ENCODE data around the gene ZDHHC1. TPM values are rescaled to one million over a fixed set of nuclear protein-coding genes. Genes with fewer than 3 reads are reported as not detected.
"Not testable (repeated sequence)": the region's sequence is repeated elsewhere in the genome, so short reads cannot be mapped to it uniquely, and the experiment has no call there.

Gene ZDHHC1
- total RNA-seq, 2 donors from 2014 or later: 8.4 to 10.6 TPM

- H3K9me3 ChIP-seq (ENCODE audit: control insufficient read depth, low read length): no peaks in the 10 kb centered on the region
- 89 to 95% methylated on average over 2 to 3 of the region's 3 CpGs for WGBS, 2 experiments (ENCODE audit: insufficient coverage in 1 of 2, insufficient read length in 1 of 2)
Measured at GRCh38 chr16:67361038-67361437, 55.2 kb downstream of the ZDHHC1 start.

GRCh38 chr16:67359540-67360269 lies 56.6 kb downstream of the ZDHHC1 start:
- not testable (repeated sequence) for H3K27ac Mint-ChIP-seq; H3K9ac ChIP-seq (ENCODE audit: extremely low read depth, low read length, poor library complexity, severe bottlenecking); H3K9me3 ChIP-seq (ENCODE audit: control insufficient read depth, low read length); H3K4me3 ChIP-seq (ENCODE audit: low read length); H3K27me3 Mint-ChIP-seq (ENCODE audit: insufficient read depth); H3K36me3 ChIP-seq (ENCODE audit: control insufficient read depth, insufficient read depth, low read length); H3K9me3 Mint-ChIP-seq; H3K36me3 Mint-ChIP-seq (ENCODE audit: low read depth); H3K27ac ChIP-seq (ENCODE audit: low read depth, low read length); DNase-seq; H3K27me3 ChIP-seq (ENCODE audit: control insufficient read depth, insufficient read depth, low read length, poor library complexity, severe bottlenecking); H3K4me3 Mint-ChIP-seq
- peaks cover 12% of the 10 kb centered on the region for H3K4me1 ChIP-seq (ENCODE audit: control insufficient read depth, insufficient read depth, low read length)
- WGBS, 2 experiments (ENCODE audit: insufficient coverage in 1 of 2, insufficient read length in 1 of 2): 89 to 92% methylated on average over 8 of the region's 8 CpGs
- peaks cover 19% of the 10 kb centered on the region for H3K4me1 Mint-ChIP-seq

More at GRCh38 chr16:67361038-67361437, 55.2 kb downstream of the ZDHHC1 start:
- Histone ChIP-seq H3K27ac (ENCODE audit: low read depth, low read length) (no peak overlapping the region), H3K27me3 (ENCODE audit: control insufficient read depth, insufficient read depth, low read length, poor library complexity, severe bottlenecking) (no peaks in the 10 kb centered on the region), H3K9ac (ENCODE audit: extremely low read depth, low read length, poor library complexity, severe bottlenecking) (no peak overlapping the region), H3K4me1 (ENCODE audit: control insufficient read depth, insufficient read depth, low read length) (peaks cover 12% of the 10 kb centered on the region), H3K36me3 (ENCODE audit: control insufficient read depth, insufficient read depth, low read length) (no peaks in the 10 kb centered on the region), H3K4me3 (ENCODE audit: low read length) (no peak overlapping the region)
- peaks cover 7% of the 10 kb centered on the region for H3K27me3 Mint-ChIP-seq (ENCODE audit: insufficient read depth)
- no peaks in the 10 kb centered on the region for H3K9me3 Mint-ChIP-seq
- H3K36me3 Mint-ChIP-seq (ENCODE audit: low read depth): no peaks in the 10 kb centered on the region
- H3K4me1 Mint-ChIP-seq: peaks cover 26% of the 10 kb centered on the region
- no peak for TF ChIP-seq CTCF (conservative IDR thresholded peaks at IDR 0.05)
- no peak for DNase-seq
- no peak overlapping the region for H3K4me3 Mint-ChIP-seq
- no peak overlapping the region for H3K27ac Mint-ChIP-seq

- Mint-ChIP-seq H3K27ac (no peak overlapping the region), H3K4me3 (no peak overlapping the region), H3K36me3 (ENCODE audit: low read depth) (no peaks in the 10 kb centered on the region)
Measured at GRCh38 chr16:67357561-67357960, 58.7 kb downstream of the ZDHHC1 start.

More at GRCh38 chr16:67357561-67357960, 58.7 kb downstream of the ZDHHC1 start:
- no peak for TF ChIP-seq CTCF (conservative IDR thresholded peaks at IDR 0.05)
- Mint-ChIP-seq H3K27me3 (ENCODE audit: insufficient read depth) (peaks cover 8% of the 10 kb centered on the region), H3K9me3 (no peaks in the 10 kb centered on the region), H3K4me1 (peaks cover 11% of the 10 kb centered on the region)
- H3K36me3 ChIP-seq (ENCODE audit: control insufficient read depth, insufficient read depth, low read length): no peaks in the 10 kb centered on the region
- no peak overlapping the region for H3K4me3 ChIP-seq (ENCODE audit: low read length)
- no peak overlapping the region for H3K27ac ChIP-seq (ENCODE audit: low read depth, low read length)
- peaks cover 7% of the 10 kb centered on the region for H3K4me1 ChIP-seq (ENCODE audit: control insufficient read depth, insufficient read depth, low read length)
- DNase-seq: no peak
- no peaks in the 10 kb centered on the region for H3K9me3 ChIP-seq (ENCODE audit: control insufficient read depth, low read length)
- H3K9ac ChIP-seq (ENCODE audit: extremely low read depth, low read length, poor library complexity, severe bottlenecking): no peak overlapping the region
- no peaks in the 10 kb centered on the region for H3K27me3 ChIP-seq (ENCODE audit: control insufficient read depth, insufficient read depth, low read length, poor library complexity, severe bottlenecking)
- 69 to 82% methylated on average over 3 to 4 of the region's 4 CpGs for WGBS, 2 experiments (ENCODE audit: insufficient coverage in 1 of 2, insufficient read length in 1 of 2)

All from endodermal cell (in vitro differentiated cells).